Mammary epithelial cell (primary cell): ENCODE results near the gene CNTNAP2.

Source experiments
- EZH2 ChIP-seq: IDR thresholded peaks from 2 replicates; pipeline ENCODE4 v1.6.1; 2012; ENCODE audit warnings: low read length, inconsistent platforms, borderline replicate concordance
- TF ChIP-seq, protein P1 (sequence below), 2 donors: IDR thresholded peaks in 1 of 2; conservative IDR thresholded peaks in 1 of 2; 2 replicates each; pipeline ENCODE4 v1.5.1; 2011 to 2012; ENCODE audit warnings: inconsistent platforms in 2 of 2, low read length in 2 of 2, mild to moderate bottlenecking in 2 of 2, control low read depth in 1 of 2, low read depth in 1 of 2; ENCODE audit not compliant: insufficient read depth in 1 of 2; ENCODE audit errors: extremely low read depth in 1 of 2

DNA sequence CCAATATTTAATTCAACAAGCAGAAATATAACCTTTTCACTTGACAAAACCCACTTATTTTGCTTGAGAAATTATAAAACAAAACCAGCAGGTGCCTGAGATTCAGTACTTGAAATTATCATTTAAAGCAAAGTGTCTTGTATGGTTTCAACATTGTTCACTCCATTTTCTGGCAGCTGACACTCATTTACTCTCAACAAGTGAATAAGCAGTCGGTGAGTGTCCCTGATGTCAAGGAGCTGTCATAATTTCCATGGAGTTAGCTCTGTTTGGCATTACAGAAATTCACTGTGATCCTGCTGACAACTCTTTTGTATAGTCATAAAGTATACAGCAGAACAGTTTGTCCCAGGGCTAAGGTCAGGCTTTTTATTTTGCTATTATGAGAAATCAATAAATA is 490.0 kb downstream of the CNTNAP2 start:
- TF ChIP-seq, protein P1, sequence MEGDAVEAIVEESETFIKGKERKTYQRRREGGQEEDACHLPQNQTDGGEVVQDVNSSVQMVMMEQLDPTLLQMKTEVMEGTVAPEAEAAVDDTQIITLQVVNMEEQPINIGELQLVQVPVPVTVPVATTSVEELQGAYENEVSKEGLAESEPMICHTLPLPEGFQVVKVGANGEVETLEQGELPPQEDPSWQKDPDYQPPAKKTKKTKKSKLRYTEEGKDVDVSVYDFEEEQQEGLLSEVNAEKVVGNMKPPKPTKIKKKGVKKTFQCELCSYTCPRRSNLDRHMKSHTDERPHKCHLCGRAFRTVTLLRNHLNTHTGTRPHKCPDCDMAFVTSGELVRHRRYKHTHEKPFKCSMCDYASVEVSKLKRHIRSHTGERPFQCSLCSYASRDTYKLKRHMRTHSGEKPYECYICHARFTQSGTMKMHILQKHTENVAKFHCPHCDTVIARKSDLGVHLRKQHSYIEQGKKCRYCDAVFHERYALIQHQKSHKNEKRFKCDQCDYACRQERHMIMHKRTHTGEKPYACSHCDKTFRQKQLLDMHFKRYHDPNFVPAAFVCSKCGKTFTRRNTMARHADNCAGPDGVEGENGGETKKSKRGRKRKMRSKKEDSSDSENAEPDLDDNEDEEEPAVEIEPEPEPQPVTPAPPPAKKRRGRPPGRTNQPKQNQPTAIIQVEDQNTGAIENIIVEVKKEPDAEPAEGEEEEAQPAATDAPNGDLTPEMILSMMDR (conservative IDR thresholded peaks at IDR 0.05 in 1 of 2, IDR thresholded peaks at IDR 0.05 in 1 of 2; ENCODE audit: extremely low read depth in 1 of 2, insufficient read depth in 1 of 2, low read depth in 1 of 2, low read length in 2 of 2), result no peak
- TF ChIP-seq EZH2, result no peak
